Body of pancreas (tissue), 4 donors: ENCODE measurements around the gene HLA-DPB1. TPM values are rescaled to one million over a fixed set of nuclear protein-coding genes. Genes with fewer than 3 reads are reported as not detected.
A peak's percentile ranks its signal among the peaks of the same experiment; 100 is the strongest.

Source experiments
- ATAC-seq: fragments of 150-250 bp; one replicate; pipeline ENCODE4 v1.9.1; 2016
- DNase-seq, 4 donors: peaks; one replicate each; pipeline ENCODE4 v3.0.0-alpha.2; 2019
- H3K27ac ChIP-seq, 4 donors: fragments of 200-600 bp; sonication (generic); 1 replicate in 3 of 4; 2 replicates in 1 of 4; pipeline versions ENCODE4 v1.5.1 to v1.6.1; 2016 to 2019; ENCODE audit warnings: mild to moderate bottlenecking in 1 of 4, mixed read lengths in 1 of 4, moderate library complexity in 1 of 4
- H3K27me3 ChIP-seq, 2 donors: fragments of 200-600 bp; sonication (generic); one replicate each; pipeline ENCODE4 v1.6.0; 2016; ENCODE audit warnings: mild to moderate bottlenecking in 1 of 2
- H3K36me3 ChIP-seq, 2 donors: fragments of 200-600 bp; sonication (generic); replicated peaks in 1 of 2; 2 replicates each; pipeline ENCODE4 v1.5.1; 2016; ENCODE audit warnings: low read depth in 2 of 2; ENCODE audit not compliant: insufficient read depth in 1 of 2
- H3K4me1 ChIP-seq: fragments of 200-600 bp; sonication (generic); one replicate; pipeline ENCODE4 v1.6.0; 2016
- H3K4me3 ChIP-seq, 2 donors: fragments of 200-600 bp; sonication (generic); 1 replicate in 1 of 2; 2 replicates in 1 of 2; pipeline ENCODE4 v1.5.1; 2016 to 2019
- H3K9me3 ChIP-seq, 3 donors: fragments of 200-600 bp; sonication (generic); 1 replicate in 2 of 3; 2 replicates in 1 of 3; pipeline ENCODE4 v1.5.1; 2016
- CTCF ChIP-seq, 7 experiments: fragments of 450-650 bp in 4 of 7; fragments of 200-600 bp in 3 of 7; sonication (generic) in 3 of 7; IDR thresholded peaks; one replicate each; pipeline ENCODE4 v1.5.1; 2016 to 2019; ENCODE audit warnings: antibody characterized with exemption in 7 of 7
- POLR2A ChIP-seq, 3 donors: fragments of 450-650 bp; IDR thresholded peaks; one replicate each; pipeline ENCODE4 v1.6.1; 2016; ENCODE audit warnings: antibody characterized with exemption in 3 of 3, mild to moderate bottlenecking in 2 of 3
- WGBS, 2 donors: methylation state at CpG; one replicate each; pipeline ENCODE4 v1.1.5; 2017; 5-methylcytosine and 5-hydroxymethylcytosine counted together
- intact Hi-C: fragments of 100-400 bp; cut with DNase I; formaldehyde crosslinking; loops from one replicate; pipeline ENCODE4 v1.15.1; 2023
- total RNA-seq, 2 donors: library from RNA; depleted of rRNA; stranded (reverse); fragments of >200 nt; gene quantifications; one replicate each; pipeline ENCODE4 v1.1.0, GENCODE V29; 2016

The HLA-DPB1 gene
- total RNA-seq, 2 donors from 2014 or later, result 41.2 to 52.4 TPM

GRCh38 chr6:33107641-33108040 lies 31.9 kb downstream of the HLA-DPB1 start:
- H3K4me1 ChIP-seq, result no peaks in the 10 kb centered on the region
- ATAC-seq (no peak), DNase-seq (no peak)
- no peak overlapping the region for H3K4me3 ChIP-seq
- H3K27ac ChIP-seq, result no peak overlapping the region
- TF ChIP-seq CTCF (IDR thresholded peaks at IDR 0.05) (no peak), POLR2A (IDR thresholded peaks at IDR 0.05) (no peak)
- intact Hi-C loops, result no loop called here
- no peaks in the 10 kb centered on the region for H3K27me3 ChIP-seq
- H3K9me3 ChIP-seq, result no peaks in the 10 kb centered on the region
- 60 to 85% methylated on average over 2 of the region's 2 CpGs for WGBS, 2 donors
- H3K36me3 ChIP-seq, result no peaks in the 10 kb centered on the region

DNA sequence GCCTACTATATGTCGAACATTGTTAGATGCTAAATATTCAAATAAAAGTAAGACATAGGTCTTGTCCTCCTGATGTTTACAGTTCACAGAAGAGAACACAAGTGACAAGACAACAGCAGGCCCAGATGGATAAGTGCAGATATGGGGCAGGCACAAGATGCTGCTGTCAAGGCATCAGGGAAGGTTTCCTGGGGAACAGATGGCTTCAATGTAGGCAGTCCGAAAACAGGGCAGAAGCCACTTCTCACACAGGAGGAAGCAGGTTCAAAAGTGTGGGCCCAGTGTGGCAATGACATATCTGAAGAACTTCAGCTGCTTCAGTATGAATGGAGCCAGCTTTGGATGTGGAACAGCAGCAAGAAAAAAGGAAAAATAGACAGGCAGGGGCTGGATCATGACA lies 32.5 kb downstream of the HLA-DPB1 start:
- intact Hi-C loops, result no loop called here
- no peaks in the 10 kb centered on the region for H3K27me3 ChIP-seq

DNA sequence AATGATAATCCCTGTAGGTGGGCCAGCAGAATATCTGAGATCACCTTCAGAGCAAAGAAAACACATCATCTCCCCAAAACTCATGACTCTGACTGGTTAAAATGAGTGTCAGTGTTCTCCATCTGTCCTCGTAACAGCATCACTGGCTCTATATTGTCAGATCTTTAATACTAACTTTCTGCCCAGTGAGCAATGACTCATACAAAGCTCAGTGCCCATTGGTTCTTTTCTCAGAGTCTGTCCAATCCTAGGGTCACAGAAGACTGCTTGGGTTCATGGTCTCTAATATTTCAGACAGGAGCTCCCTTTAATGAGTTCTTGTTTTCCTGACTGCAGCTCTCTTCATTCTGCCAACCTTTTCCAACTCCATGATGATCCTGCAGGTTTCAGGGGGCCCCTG lies 36.4 kb downstream of the HLA-DPB1 start:
- no peak overlapping the region for H3K27ac ChIP-seq
- H3K27me3 ChIP-seq, result peaks cover 0 to 7% of the 10 kb centered on the region in 2 donors
- DNase-seq, result peak in 1 of 4 donors; percentile 54
- intact Hi-C loops, result loop anchor here (10.0 kb wide), 1 partner anchor 133 kb away; no protein-coding TSS in a partner anchor
- ATAC-seq, result peak; percentile 88
- H3K9me3 ChIP-seq, result no peaks in the 10 kb centered on the region
- H3K4me3 ChIP-seq, result no peak overlapping the region
- no peak for TF ChIP-seq POLR2A (IDR thresholded peaks at IDR 0.05)
- TF ChIP-seq CTCF (IDR thresholded peaks at IDR 0.05), result no peak
- no peaks in the 10 kb centered on the region for H3K36me3 ChIP-seq
- 33 to 48% methylated on average over 1 of the region's 1 CpG for WGBS, 2 donors
- peaks cover 4% of the 10 kb centered on the region for H3K4me1 ChIP-seq

More for the DNA sequence above, 32.5 kb downstream of the HLA-DPB1 start:
- WGBS, 2 donors, result 61 to 62% methylated on average over 2 of the region's 2 CpGs
- TF ChIP-seq CTCF (IDR thresholded peaks at IDR 0.05) (no peak), POLR2A (IDR thresholded peaks at IDR 0.05) (no peak)
- no peak overlapping the region for H3K27ac ChIP-seq
- H3K4me1 ChIP-seq, result no peaks in the 10 kb centered on the region
- no peaks in the 10 kb centered on the region for H3K9me3 ChIP-seq
- ATAC-seq (no peak), DNase-seq (no peak)
- H3K36me3 ChIP-seq, result no peaks in the 10 kb centered on the region
- H3K4me3 ChIP-seq, result no peak overlapping the region

DNA sequence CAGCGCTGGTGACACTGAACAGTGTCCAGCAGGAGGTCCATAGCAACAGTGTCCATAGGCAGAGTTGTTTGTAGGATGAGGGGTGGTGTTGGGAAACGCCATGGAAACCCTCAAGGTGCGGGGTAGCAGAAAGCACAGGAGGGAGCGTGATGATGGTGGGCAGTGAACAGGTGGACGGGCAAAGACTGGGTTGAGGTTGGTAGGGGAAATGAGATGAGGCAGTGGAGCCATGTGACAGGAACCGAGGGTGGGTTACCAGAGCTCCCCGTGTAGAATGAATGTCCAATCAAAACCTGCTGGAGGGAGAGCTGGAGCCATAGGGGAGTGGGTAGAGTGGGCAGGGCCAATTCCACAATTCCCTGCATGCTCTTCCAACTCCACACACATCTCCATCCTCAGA lies 38.0 kb downstream of the HLA-DPB1 start:
- Histone ChIP-seq H3K36me3 (no peaks in the 10 kb centered on the region), H3K27me3 (peaks cover 0 to 12% of the 10 kb centered on the region in 2 donors), H3K9me3 (no peaks in the 10 kb centered on the region), H3K27ac (no peak overlapping the region), H3K4me1 (peaks cover 4% of the 10 kb centered on the region), H3K4me3 (no peak overlapping the region)
- no peak for TF ChIP-seq CTCF (IDR thresholded peaks at IDR 0.05)
- TF ChIP-seq POLR2A (IDR thresholded peaks at IDR 0.05), result no peak
- WGBS, 2 donors, result 44 to 49% methylated on average over 7 of the region's 7 CpGs
- intact Hi-C loops, result loop anchor here (10.0 kb wide), 1 partner anchor 131 kb away; no protein-coding TSS in a partner anchor
- ATAC-seq (no peak), DNase-seq (no peak)

- no peaks in the 10 kb centered on the region for H3K36me3 ChIP-seq
- peaks cover 0 to 12% of the 10 kb centered on the region in 2 donors for H3K27me3 ChIP-seq
- no peak for TF ChIP-seq CTCF (IDR thresholded peaks at IDR 0.05)
- no peak for TF ChIP-seq POLR2A (IDR thresholded peaks at IDR 0.05)
- DNase-seq, result no peak
- H3K4me1 ChIP-seq, result peaks cover 4% of the 10 kb centered on the region
- no peaks in the 10 kb centered on the region for H3K9me3 ChIP-seq
- ATAC-seq, result no peak
- H3K4me3 ChIP-seq, result no peak overlapping the region
- no peak overlapping the region for H3K27ac ChIP-seq
- intact Hi-C loops, result loop anchor here (10.0 kb wide), 1 partner anchor 130 kb away; no protein-coding TSS in a partner anchor
These were observed 38.6 kb downstream of the HLA-DPB1 start for GRCh38 chr6:33114406-33114805.
